Spinal cord (tissue), 10 donors: ENCODE measurements around the gene RAD51B. TPM values are rescaled to one million over a fixed set of nuclear protein-coding genes. Genes with fewer than 3 reads are reported as not detected.
"Not testable (repeated sequence)": the region's sequence is repeated elsewhere in the genome, so short reads cannot be mapped to it uniquely, and the experiment has no call there.

ENCODE experiments used
- DNase-seq, 6 donors: peaks; one replicate each; pipeline versions ENCODE4 v3.0.0 to v3.0.0-alpha.2; 2013 to 2015; ENCODE audit warnings: low spot score in 6 of 6, low read depth in 4 of 6
- H3K27ac ChIP-seq: one replicate; pipeline ENCODE4 v1.5.1; 2013; ENCODE audit warnings: low read depth, low read length, control low read depth
- H3K27me3 ChIP-seq: one replicate; pipeline ENCODE4 v1.6.1; 2013; ENCODE audit warnings: low read length; ENCODE audit not compliant: control insufficient read depth, insufficient read depth
- H3K36me3 ChIP-seq: one replicate; pipeline ENCODE4 v1.6.1; 2013; ENCODE audit warnings: low read length; ENCODE audit not compliant: control insufficient read depth, insufficient read depth
- H3K4me1 ChIP-seq: one replicate; pipeline ENCODE4 v1.6.1; 2013; ENCODE audit warnings: low read length; ENCODE audit not compliant: control insufficient read depth, insufficient read depth
- H3K4me3 ChIP-seq: one replicate; pipeline ENCODE4 v1.5.1; 2013; ENCODE audit warnings: low read depth, low read length, control low read depth
- H3K9me3 ChIP-seq: one replicate; pipeline ENCODE4 v1.6.1; 2013; ENCODE audit warnings: low read length; ENCODE audit not compliant: control insufficient read depth, insufficient read depth
- WGBS: methylation state at CpG from one replicate; pipeline ENCODE4 v1.1.5; 2013; ENCODE audit warnings: missing lambda C conversion rate; ENCODE audit not compliant: insufficient coverage; 5-methylcytosine and 5-hydroxymethylcytosine counted together
- polyA plus RNA-seq, 2 donors: library from polyadenylated mRNA; unstranded; fragments of 120-200 nt; gene quantifications; one replicate each; pipeline ENCODE4 v1.2.1, GENCODE V29; 2013; ENCODE audit not compliant: insufficient read length in 2 of 2
- total RNA-seq, 2 donors: library from RNA; depleted of rRNA in 1 of 2; stranded (reverse); fragments of 120-200 nt in 1 of 2; fragments of >200 nt in 1 of 2; gene quantifications; one replicate each; pipeline versions ENCODE4 v1.2.3 to v1.2.4, GENCODE V29; 2013 to 2014
- donor health status: healthy.

Gene RAD51B
- total and polyA plus RNA-seq, 4 donors: 5.7 to 28.9 (median 14.4) TPM

DNA sequence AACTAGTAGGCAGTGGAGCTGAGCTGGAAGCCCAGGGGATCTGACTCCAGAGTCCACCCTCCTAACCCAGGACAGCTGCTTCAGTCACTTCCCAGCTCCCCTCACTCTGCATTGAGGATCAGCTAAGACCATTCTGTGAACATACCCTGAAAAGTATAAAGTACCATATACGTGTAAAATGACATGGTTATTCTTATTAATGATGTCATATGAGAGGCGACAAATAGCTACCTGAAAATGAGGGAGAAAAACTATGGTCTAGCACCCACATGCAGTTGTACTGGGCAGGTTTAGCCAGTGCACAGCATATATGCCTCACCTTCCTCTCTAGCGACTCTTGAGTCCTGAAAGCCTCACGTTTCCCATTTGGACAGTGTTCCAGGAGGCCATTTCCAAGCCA is 461.9 kb downstream of the RAD51B start:
- 92% methylated on average over 2 of the region's 4 CpGs for WGBS

DNA sequence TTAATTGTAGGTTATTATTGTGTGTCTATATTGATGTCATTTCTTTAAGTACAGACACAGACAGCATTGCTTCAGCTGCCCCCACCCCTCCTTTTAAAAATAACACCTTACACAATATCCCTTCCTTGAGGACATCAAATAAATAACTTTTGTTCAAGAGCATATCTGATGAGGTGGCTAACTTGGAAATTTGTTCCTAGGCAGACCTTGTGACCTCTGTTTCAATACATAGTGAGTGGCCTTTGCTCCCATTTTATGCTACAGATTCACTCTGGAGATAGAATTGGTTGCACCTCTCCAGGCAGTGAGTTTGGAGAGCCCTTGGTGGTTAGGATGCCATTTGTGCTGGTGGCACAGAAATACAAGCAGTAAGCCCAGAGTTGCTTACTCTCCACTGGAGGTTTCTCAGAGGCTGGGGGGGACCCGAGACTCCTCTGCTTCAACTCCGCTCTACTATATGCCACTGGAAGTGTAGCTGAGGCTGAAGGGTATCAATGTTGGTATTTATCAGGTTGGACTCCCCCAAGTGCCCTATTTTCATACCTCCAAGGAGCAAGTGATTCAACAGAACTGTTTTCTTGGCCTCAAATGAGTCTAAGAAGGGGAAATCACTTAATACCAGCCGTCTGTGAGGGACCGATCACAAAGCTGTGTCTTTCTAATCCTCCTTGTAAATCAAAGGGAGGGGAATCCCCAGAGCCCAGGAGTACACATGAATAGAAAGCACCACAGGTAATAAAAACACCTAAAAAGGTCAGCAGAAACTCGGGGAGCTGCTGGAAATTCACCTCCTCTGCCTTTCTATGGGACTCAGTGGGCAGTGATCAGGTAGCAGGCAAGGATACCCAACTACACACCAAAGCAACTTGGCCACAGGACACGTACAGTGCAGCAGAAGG is 463.1 kb downstream of the RAD51B start:
- no peaks in the 10 kb centered on the region for H3K27me3 ChIP-seq
- H3K36me3 ChIP-seq: no peaks in the 10 kb centered on the region
- WGBS: 100% methylated on average over 1 of the region's 6 CpGs
- no peak for DNase-seq
- no peak overlapping the region for H3K4me3 ChIP-seq
- H3K4me1 ChIP-seq: peaks cover 4% of the 10 kb centered on the region
- H3K27ac ChIP-seq: no peak overlapping the region
- H3K9me3 ChIP-seq: no peaks in the 10 kb centered on the region

More for the DNA sequence above, 461.9 kb downstream of the RAD51B start:
- no peaks in the 10 kb centered on the region for H3K9me3 ChIP-seq
- peaks cover 4% of the 10 kb centered on the region for H3K4me1 ChIP-seq
- no peak overlapping the region for H3K27ac ChIP-seq
- H3K27me3 ChIP-seq: no peaks in the 10 kb centered on the region
- no peak overlapping the region for H3K4me3 ChIP-seq
- no peak for DNase-seq
- no peaks in the 10 kb centered on the region for H3K36me3 ChIP-seq

DNA sequence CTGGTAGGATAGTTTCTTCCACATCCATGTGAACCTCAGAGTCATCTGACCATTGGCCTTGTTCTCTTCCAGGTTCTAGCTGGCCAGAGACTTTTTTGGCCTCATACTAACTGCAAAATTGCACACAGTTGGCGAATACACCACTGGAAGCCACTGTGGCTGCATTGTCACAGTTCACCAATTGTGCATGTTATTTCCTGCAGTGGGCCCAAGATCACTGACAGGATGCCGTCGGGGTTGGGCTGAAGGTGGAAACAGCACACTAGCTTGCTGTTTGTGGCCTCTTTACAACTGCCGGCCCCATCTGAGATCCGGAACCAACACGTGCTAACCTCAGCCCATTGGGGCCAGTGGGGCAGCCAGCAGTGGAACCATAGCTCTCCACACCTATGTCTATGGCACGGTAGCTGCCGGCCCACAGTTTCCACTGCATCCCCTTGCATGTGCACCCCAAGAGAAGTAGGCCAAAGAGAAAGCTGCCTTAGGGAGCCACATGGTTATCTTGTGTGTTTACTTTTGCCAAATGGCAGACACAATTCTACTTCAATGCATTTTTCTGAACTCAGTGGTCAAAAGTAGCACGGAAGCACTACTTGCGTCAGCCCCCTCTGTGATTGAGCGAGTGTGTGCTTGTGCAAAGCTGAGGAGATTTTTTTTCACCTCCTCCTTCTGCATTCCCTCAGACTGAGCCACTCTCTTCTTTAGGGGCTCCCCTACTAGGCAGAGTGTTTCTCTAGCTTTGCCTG is 464.0 kb downstream of the RAD51B start:
- Histone ChIP-seq H3K27ac (no peak overlapping the region), H3K36me3 (no peaks in the 10 kb centered on the region), H3K4me3 (no peak overlapping the region), H3K9me3 (no peaks in the 10 kb centered on the region), H3K4me1 (peaks cover 4% of the 10 kb centered on the region), H3K27me3 (no peaks in the 10 kb centered on the region)
- WGBS: 85% methylated on average over 6 of the region's 11 CpGs
- DNase-seq: no peak

DNA sequence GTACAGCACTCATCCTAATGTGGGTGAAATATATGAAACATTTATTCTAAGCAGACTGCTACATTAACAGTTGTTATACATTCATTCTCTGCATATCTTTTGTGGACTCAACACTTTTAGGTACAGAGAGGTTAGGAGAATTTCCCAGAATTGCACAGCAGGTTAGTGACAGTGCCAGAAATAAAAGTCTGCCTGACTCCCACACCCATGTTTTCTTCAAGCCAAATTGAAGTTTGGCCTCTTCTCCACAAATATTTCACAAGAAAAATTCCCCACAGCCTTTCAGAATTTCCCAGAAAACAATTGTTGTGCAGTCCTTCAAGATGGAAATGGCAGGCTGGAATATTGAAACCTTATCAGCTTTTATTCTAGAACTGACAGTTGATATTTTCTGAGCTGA is 464.8 kb downstream of the RAD51B start:
- peaks cover 4% of the 10 kb centered on the region for H3K4me1 ChIP-seq
- H3K9me3 ChIP-seq: no peaks in the 10 kb centered on the region
- no peak overlapping the region for H3K4me3 ChIP-seq
- DNase-seq: no peak
- no peaks in the 10 kb centered on the region for H3K27me3 ChIP-seq
- H3K36me3 ChIP-seq: no peaks in the 10 kb centered on the region
- H3K27ac ChIP-seq: no peak overlapping the region

DNA sequence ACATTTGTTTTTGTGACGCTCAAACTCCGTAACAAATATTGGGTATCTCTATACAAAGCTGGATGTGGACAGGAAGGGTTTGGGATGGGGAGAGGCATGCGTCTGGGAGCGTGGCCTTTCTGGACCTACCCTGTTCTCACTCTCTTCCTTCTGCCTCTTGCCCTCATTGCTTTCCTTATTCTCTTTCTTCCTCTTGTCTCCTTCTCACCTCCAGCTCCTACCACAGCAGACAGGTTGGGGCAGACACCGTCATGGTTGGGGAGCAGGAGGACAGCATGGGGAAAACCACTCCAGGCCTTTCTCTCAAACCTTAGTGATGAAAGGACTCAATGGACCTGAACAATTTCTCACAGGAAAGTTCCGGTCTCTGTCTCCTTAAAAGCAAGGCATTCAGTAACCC is 465.3 kb downstream of the RAD51B start:
- H3K27ac ChIP-seq: peak overlapping the region; percentile 18

DNA sequence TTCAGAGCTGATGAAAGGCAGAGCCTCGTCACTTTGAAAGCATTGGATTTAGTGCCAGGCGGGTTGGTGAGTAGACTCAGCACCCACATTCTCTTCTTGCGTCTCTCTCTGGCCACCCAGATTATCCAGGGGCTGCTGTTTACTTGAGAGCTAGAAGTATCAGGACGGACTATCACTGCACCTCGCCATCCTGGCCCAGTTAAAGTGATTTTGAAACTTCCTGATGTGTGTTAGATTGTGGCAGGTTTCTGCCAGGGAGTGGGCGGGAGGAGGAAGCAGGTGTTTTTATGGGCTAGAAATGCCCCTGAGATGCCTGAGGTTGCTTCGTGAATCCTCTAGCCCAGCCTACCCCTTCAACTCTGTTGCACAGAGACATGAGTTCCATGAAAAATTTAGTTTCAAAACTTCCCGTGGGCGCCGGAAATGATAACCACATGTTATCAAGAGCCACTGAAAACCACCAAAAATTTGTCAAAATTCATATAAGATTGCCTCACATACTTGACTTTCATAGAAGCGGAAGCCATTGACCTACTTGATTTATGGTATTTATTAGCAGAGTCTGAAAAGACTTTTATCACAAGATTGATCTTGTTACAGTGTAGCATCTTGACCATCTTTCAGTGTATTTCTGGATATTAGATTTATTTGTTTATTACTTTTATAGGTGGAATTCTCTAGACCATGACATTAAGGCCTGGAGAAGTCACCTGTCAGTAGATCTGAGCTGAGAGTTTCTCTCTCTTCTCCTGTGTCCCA is 466.0 kb downstream of the RAD51B start:
- 90% methylated on average over 5 of the region's 11 CpGs for WGBS
- Histone ChIP-seq H3K4me1 (peaks cover 4% of the 10 kb centered on the region), H3K9me3 (no peaks in the 10 kb centered on the region), H3K27me3 (no peaks in the 10 kb centered on the region), H3K27ac (no peak overlapping the region), H3K4me3 (no peak overlapping the region), H3K36me3 (no peaks in the 10 kb centered on the region)
- no peak for DNase-seq

More for the DNA sequence above, 465.3 kb downstream of the RAD51B start:
- Histone ChIP-seq H3K27me3 (no peaks in the 10 kb centered on the region), H3K4me1 (peaks cover 4% of the 10 kb centered on the region), H3K36me3 (no peaks in the 10 kb centered on the region), H3K4me3 (no peak overlapping the region), H3K9me3 (no peaks in the 10 kb centered on the region)
- DNase-seq: no peak
- WGBS: no CpG with 5 or more reads among the region's 6 CpGs

GRCh38 chr14:68286667-68287066 is 467.1 kb downstream of the RAD51B start:
- H3K9me3 ChIP-seq: no peaks in the 10 kb centered on the region
- peaks cover 4% of the 10 kb centered on the region for H3K4me1 ChIP-seq
- no peak overlapping the region for H3K4me3 ChIP-seq
- no peak for DNase-seq
- H3K36me3 ChIP-seq: no peaks in the 10 kb centered on the region
- no peak overlapping the region for H3K27ac ChIP-seq
- no peaks in the 10 kb centered on the region for H3K27me3 ChIP-seq

GRCh38 chr14:68289452-68289851 is 469.9 kb downstream of the RAD51B start:
- WGBS: no CpG with 5 or more reads among the region's 3 CpGs
- H3K9me3 ChIP-seq, H3K4me1 ChIP-seq, DNase-seq, H3K4me3 ChIP-seq, H3K27me3 ChIP-seq, H3K27ac ChIP-seq, H3K36me3 ChIP-seq: not testable (repeated sequence)

DNA sequence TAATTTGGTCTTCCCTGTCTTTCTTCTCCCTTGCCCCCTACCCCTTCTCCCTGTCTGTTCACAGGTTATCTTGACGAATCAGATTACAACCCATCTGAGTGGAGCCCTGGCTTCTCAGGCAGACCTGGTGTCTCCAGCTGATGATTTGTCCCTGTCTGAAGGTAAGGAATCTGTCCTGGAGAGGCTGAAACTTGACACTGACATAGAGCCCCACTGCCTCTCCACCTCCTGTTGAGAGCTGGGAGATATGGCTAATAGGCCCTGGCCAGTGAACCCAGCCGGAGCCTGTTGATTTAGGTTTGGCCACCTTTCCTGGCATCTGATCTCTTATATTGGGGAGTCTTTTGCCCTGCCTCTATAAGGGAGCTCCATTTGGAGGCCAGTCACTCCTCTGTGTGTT is 472.2 kb downstream of the RAD51B start:
- no peak overlapping the region for H3K27ac ChIP-seq
- H3K36me3 ChIP-seq: no peaks in the 10 kb centered on the region
- H3K4me3 ChIP-seq: no peak overlapping the region
- H3K4me1 ChIP-seq: peaks cover 6% of the 10 kb centered on the region
- H3K27me3 ChIP-seq: no peaks in the 10 kb centered on the region
- H3K9me3 ChIP-seq: no peaks in the 10 kb centered on the region
- DNase-seq: no peak
- 83% methylated on average over 1 of the region's 2 CpGs for WGBS
